Measurements from ENCODE around the gene SART3. TPM values are rescaled to one million over a fixed set of nuclear protein-coding genes. Genes with fewer than 3 reads are reported as not detected.

SART3 gene
- polyA plus RNA-seq, 1 experiment: 23.1 TPM

GRCh38 chr12:108527166-108527496 is 33.8 kb downstream of the SART3 start:
- ChIA-PET POLR2A (no interaction called here), CTCF (interaction anchor here (0.7 to 1.0 kb wide), 2 partner anchors 9 to 10 kb away, joined by 3 to 4 read pairs; no protein-coding TSS in a partner anchor)
- Histone ChIP-seq H3K4me3 (ENCODE audit: low read depth, low read length) (no peak overlapping the region), H3K36me3 (ENCODE audit: control insufficient read depth, insufficient read depth, low read length) (peaks cover 46% of the 10 kb centered on the region), H3K27me3 (ENCODE audit: control insufficient read depth, insufficient read depth, low read length) (no peaks in the 10 kb centered on the region)
- no peak for TF ChIP-seq CTCF (IDR thresholded peaks at IDR 0.05; ENCODE audit: insufficient read depth, low read depth, low read length)
- no peak for DNase-seq (ENCODE audit: low read depth)

- peak; percentile 56 for TF ChIP-seq CTCF (IDR thresholded peaks at IDR 0.05; ENCODE audit: insufficient read depth, low read depth, low read length)
- ChIA-PET POLR2A (no interaction called here), CTCF (interaction anchor here (0.6 to 1.5 kb wide), 3 partner anchors 9 to 757 kb away, joined by 3 to 4 read pairs (median 3); no protein-coding TSS in a partner anchor)
- Histone ChIP-seq H3K4me3 (ENCODE audit: low read depth, low read length) (no peak overlapping the region), H3K36me3 (ENCODE audit: control insufficient read depth, insufficient read depth, low read length) (peaks cover 42% of the 10 kb centered on the region), H3K27me3 (ENCODE audit: control insufficient read depth, insufficient read depth, low read length) (no peaks in the 10 kb centered on the region)
- DNase-seq (ENCODE audit: low read depth): no peak
These were observed 34.3 kb downstream of the SART3 start for GRCh38 chr12:108526482-108527165.

- peaks cover 43% of the 10 kb centered on the region for H3K36me3 ChIP-seq (ENCODE audit: control insufficient read depth, insufficient read depth, low read length)
- H3K27me3 ChIP-seq (ENCODE audit: control insufficient read depth, insufficient read depth, low read length): no peaks in the 10 kb centered on the region
- no peak for DNase-seq (ENCODE audit: low read depth)
- no peak for TF ChIP-seq CTCF (IDR thresholded peaks at IDR 0.05; ENCODE audit: insufficient read depth, low read depth, low read length)
- no peak overlapping the region for H3K4me3 ChIP-seq (ENCODE audit: low read depth, low read length)
- POLR2A ChIA-PET: no interaction called here
- CTCF ChIA-PET: interaction anchor here (1.5 kb wide), 1 partner anchor 94 kb away, joined by 3 read pairs; no protein-coding TSS in a partner anchor
These were observed 35.3 kb downstream of the SART3 start for GRCh38 chr12:108525681-108526080.

- Histone ChIP-seq H3K36me3 (ENCODE audit: control insufficient read depth, insufficient read depth, low read length) (peaks cover 40% of the 10 kb centered on the region), H3K27me3 (ENCODE audit: control insufficient read depth, insufficient read depth, low read length) (no peaks in the 10 kb centered on the region), H3K4me3 (ENCODE audit: low read depth, low read length) (no peak overlapping the region)
- CTCF ChIA-PET: interaction anchor here (0.7 to 1.3 kb wide), 2 partner anchors 9 to 10 kb away, joined by 3 read pairs; no protein-coding TSS in a partner anchor
- no peak for TF ChIP-seq CTCF (IDR thresholded peaks at IDR 0.05; ENCODE audit: insufficient read depth, low read depth, low read length)
- POLR2A ChIA-PET: no interaction called here
- DNase-seq (ENCODE audit: low read depth): no peak
These were observed 37.6 kb downstream of the SART3 start for GRCh38 chr12:108523365-108523764.

GRCh38 chr12:108519558-108519957 is 41.4 kb downstream of the SART3 start:
- ChIA-PET CTCF (interaction anchor here (1.0 to 1.4 kb wide), 2 partner anchors 10 to 13 kb away, joined by 3 read pairs; no protein-coding TSS in a partner anchor), POLR2A (no interaction called here)
- no peaks in the 10 kb centered on the region for H3K27me3 ChIP-seq (ENCODE audit: control insufficient read depth, insufficient read depth, low read length)
- peaks cover 27% of the 10 kb centered on the region for H3K36me3 ChIP-seq (ENCODE audit: control insufficient read depth, insufficient read depth, low read length)
- no peak for TF ChIP-seq CTCF (IDR thresholded peaks at IDR 0.05; ENCODE audit: insufficient read depth, low read depth, low read length)
- no peak overlapping the region for H3K4me3 ChIP-seq (ENCODE audit: low read depth, low read length)
- no peak for DNase-seq (ENCODE audit: low read depth)
